AG09309 (cell line): Measurements from ENCODE around the gene ALG12.

Source experiments
- DNase-seq: peaks from one replicate; pipeline ENCODE4 v3.0.0-alpha.2; 2010; ENCODE audit warnings: low read depth
- H3K4me3 ChIP-seq: 2 replicates; pipeline ENCODE4 v1.5.1; 2011; ENCODE audit warnings: mild to moderate bottlenecking, low read depth, low read length, moderate library complexity; ENCODE audit not compliant: control insufficient read depth
- CTCF ChIP-seq: IDR thresholded peaks from 2 replicates; pipeline ENCODE4 v1.5.1; 2011; ENCODE audit warnings: mild to moderate bottlenecking, low read depth, low read length, inconsistent platforms; ENCODE audit not compliant: insufficient read depth, control insufficient read depth; ENCODE audit errors: missing control alignments

The ALG12 gene

GRCh38 chr22:49910229-49911155, 7.7 kb downstream of the ALG12 start:
- no peak overlapping the region for H3K4me3 ChIP-seq
- no peak for DNase-seq
- no peak for TF ChIP-seq CTCF

DNA sequence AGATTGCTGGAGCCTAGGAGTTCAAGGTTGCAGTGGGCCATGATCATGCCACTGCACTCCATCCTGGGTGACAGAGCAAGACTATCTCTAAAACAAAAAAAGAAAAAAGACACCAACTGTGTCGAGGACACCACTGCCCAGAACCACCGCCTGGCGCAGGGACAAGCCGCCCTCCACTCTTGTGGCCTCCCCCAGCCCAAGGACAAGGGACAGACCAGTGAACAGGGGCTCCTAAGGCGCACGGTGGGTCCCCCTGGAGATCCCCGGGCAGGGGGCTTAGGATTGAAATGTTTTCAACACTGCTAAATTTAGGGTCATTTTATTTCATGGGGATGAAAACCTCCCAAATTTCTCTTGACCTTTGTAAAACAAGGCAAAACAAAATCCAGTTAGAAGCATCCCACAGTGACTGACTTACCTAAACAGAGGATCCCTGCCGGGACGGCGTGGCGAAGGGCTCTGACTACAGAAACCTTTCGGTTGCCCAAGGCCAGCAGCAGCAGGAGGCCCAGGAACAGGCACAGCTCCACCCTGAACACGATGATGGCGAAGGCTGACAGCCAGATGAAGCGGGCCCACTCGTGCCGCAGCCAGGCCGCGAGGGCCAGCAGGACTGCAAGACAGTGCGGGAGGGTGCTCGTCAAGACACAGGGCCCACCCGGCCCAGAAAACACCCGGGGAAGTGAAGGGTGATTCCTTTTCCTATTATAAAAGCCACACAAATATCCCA, 8.6 kb downstream of the ALG12 start:
- DNase-seq = no peak
- TF ChIP-seq CTCF = no peak

DNA sequence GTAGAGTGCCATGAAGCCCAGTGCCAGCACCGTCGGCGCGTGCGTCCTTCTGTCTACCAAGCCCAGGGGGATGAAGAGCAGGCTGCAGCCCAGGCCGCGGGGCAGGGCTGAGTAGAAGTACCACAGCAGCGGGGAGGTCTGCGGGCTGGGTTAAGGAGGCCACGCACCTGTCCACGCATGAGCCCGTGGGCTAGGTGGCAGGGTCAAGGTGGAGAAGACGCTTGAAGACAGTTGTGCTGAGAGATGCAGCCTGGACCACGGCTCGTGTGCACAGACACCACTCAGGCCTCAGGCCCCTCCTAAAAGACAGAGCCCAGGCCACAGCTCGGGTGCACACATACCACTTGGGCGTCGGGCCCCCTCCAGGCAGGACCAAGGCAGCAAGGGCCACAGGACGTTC, 10.4 kb downstream of the ALG12 start:
- TF ChIP-seq CTCF = no peak
- DNase-seq = no peak
- no peak overlapping the region for H3K4me3 ChIP-seq

More for the DNA sequence above, 8.6 kb downstream of the ALG12 start:
- H3K4me3 ChIP-seq = no peak overlapping the region

DNA sequence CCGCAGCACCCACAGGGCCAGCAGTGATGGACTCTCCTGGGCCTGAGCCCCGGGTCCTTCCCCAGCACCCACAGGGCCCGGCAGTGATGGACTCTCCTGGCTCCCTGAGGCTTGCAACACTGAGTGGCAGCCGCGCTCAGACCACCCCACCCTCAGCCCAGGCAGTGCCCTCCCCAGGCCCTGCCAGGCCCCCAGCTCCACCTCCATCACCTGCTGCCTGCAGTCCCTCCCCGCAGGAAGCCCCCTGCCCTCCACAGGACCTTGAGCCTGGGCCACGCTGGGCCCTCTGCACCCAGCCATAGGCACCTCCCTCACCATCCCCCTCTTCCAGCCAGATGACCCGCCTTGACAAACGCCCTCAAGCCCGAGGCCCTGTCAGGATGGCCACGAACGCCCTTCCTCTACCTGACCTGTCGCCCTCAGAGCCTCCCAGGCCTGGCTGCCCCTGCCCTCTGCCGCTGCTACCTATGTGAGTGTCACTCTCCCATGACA, 11.4 kb downstream of the ALG12 start:
- no peak for DNase-seq
- no peak overlapping the region for H3K4me3 ChIP-seq
- no peak for TF ChIP-seq CTCF

DNA sequence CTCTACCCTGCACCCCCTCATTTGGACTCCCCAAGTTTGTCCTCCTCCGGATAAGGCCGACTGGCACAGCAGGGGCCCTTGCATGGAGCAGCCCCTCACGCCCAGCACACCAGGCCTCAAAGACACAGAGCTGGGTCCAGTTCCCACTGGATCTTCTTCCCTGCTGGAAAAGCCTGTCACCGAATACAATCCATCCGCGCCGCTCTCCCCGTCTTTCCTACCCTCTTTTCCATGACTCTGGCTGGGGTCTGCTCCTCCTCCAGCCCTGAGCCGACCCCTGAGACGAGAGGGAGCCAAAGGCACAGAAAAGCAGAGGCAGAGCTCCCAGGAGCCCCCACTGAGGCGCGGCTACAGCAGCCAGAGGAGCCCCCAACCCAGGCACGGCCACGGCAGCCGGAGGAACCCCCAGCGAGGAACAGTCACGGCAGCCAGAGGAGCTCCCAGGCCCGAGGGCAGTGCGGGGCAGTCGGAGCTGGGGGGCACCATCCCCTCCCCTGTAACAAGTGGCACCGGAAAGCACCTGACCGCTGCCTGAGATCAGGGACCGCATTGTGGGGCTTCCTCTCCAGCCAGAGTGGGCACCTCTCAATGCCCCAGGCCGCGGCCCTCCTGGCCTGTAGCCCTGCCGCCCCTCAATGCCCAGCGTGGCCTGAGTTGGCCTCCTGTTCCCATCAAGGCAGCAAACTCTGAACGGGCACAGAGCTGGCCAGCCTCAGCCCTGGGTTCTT, 12.0 kb downstream of the ALG12 start:
- no peak for DNase-seq
- no peak overlapping the region for H3K4me3 ChIP-seq
- no peak for TF ChIP-seq CTCF

DNA sequence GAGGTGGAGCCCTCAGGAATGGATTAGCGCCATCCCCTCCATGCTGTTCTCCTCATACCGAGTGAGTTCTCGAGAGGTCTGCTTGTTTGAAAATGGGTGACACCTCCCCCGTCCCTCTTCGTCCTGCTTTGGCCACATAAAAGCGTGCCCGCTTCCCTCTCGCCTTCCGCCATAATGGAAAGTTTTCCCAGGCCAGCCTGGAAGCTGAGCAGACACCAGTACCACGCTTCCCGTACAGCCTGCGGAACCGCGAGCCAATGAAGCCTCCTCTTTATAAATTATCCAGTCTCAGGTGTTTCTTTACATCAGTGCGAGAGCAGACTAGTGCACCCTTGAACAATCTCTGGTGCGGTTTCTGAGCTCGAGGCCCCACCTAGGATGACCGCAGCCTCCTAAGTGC, 12.8 kb downstream of the ALG12 start:
- no peak for DNase-seq
- H3K4me3 ChIP-seq = no peak overlapping the region
- no peak for TF ChIP-seq CTCF
